Activated T-cell treated with anti-CD3 and anti-CD28 coated beads, Interleukin-2, amount 50 U/mL, for 48 hours (primary cell): ENCODE results near the gene ZNF410.
"Not testable (repeated sequence)": the region's sequence is repeated elsewhere in the genome, so short reads cannot be mapped to it uniquely, and the experiment has no call there.

Experiments used
- DNase-seq, 2 experiments: peaks; one replicate each; pipeline ENCODE4 v3.0.0-alpha.2; 2020

Gene ZNF410

GRCh38 chr14:73886449-73887317 is at the start of gene ZNF410:
ZNF410 (plus strand) TSS chr14:73886859; CDS start chr14:73892176, 5,317 bp downstream.
- DNase-seq: peak; percentile 95 to 97

- not testable (repeated sequence) for DNase-seq
Observed at GRCh38 chr14:73838293-73839034, 48.2 kb upstream of the ZNF410 start.

- DNase-seq: no peak
Observed at GRCh38 chr14:73842201-73842600, 44.5 kb upstream of the ZNF410 start.

- DNase-seq: no peak
Observed at GRCh38 chr14:73842851-73843250, 43.8 kb upstream of the ZNF410 start.

GRCh38 chr14:73843296-73843695 is 43.4 kb upstream of the ZNF410 start:
- DNase-seq: no peak

GRCh38 chr14:73846947-73847346 is 39.7 kb upstream of the ZNF410 start:
- DNase-seq: no peak

- no peak for DNase-seq
Observed at GRCh38 chr14:73851000-73851399, 35.7 kb upstream of the ZNF410 start.

- peak; percentile 89 to 90 for DNase-seq
Observed at GRCh38 chr14:73851567-73852382, 34.9 kb upstream of the ZNF410 start, which contains the start of gene PTGR2. PTGR2 (plus strand) TSS chr14:73851831; CDS start chr14:73858863, 7,032 bp downstream.

GRCh38 chr14:73859145-73859544 is 27.5 kb upstream of the ZNF410 start:
- no peak for DNase-seq

- no peak for DNase-seq
Observed at GRCh38 chr14:73861073-73861472, 25.6 kb upstream of the ZNF410 start.

GRCh38 chr14:73862480-73862879 is 24.2 kb upstream of the ZNF410 start:
- no peak for DNase-seq

GRCh38 chr14:73863209-73863608 is 23.4 kb upstream of the ZNF410 start:
- DNase-seq: no peak

GRCh38 chr14:73865534-73866113 is 21.0 kb upstream of the ZNF410 start:
- no peak for DNase-seq

GRCh38 chr14:73869754-73870153 is 16.9 kb upstream of the ZNF410 start:
- DNase-seq: not testable (repeated sequence)

GRCh38 chr14:73870525-73871235 is 16.0 kb upstream of the ZNF410 start:
- DNase-seq: no peak

- DNase-seq: no peak
Observed at GRCh38 chr14:73873660-73874059, 13.0 kb upstream of the ZNF410 start.

GRCh38 chr14:73877790-73878189 is 8.9 kb upstream of the ZNF410 start:
- DNase-seq: no peak

- no peak for DNase-seq
Observed at GRCh38 chr14:73878436-73878835, 8.2 kb upstream of the ZNF410 start.

GRCh38 chr14:73879027-73879426 is 7.6 kb upstream of the ZNF410 start:
- DNase-seq: no peak

GRCh38 chr14:73884438-73885190 is 2.0 kb upstream of the ZNF410 start:
- DNase-seq: no peak

GRCh38 chr14:73887318-73887616 is 608 bp downstream of the ZNF410 start:
- DNase-seq: no peak
